SK-N-SH treated with all-trans-retinoic acid at 6 μM for 48 hours (cell line): ENCODE data around the gene SPP2.

Experiments used
- ATAC-seq: fragments of 200-7000 bp; cut with Tn5 transposase; 3 replicates; pipeline ENCODE4 v1.9.1; 2020; ENCODE audit warnings: mild to moderate bottlenecking, moderate library complexity
- ARNTL ChIP-seq: fragments of 450-650 bp; formaldehyde crosslinking; IDR thresholded peaks from 2 replicates; pipeline ENCODE4 v1.5.0; 2020; ENCODE audit warnings: low read depth, mild to moderate bottlenecking, moderate library complexity, borderline replicate concordance
- BACH2 ChIP-seq: fragments of 250-450 bp; sonication (Bioruptor Pico); IDR thresholded peaks from 2 replicates; pipeline ENCODE4 v1.9.0; 2021; ENCODE audit warnings: mild to moderate bottlenecking, borderline replicate concordance
- CREB5 ChIP-seq: fragments of 250-450 bp; sonication (Bioruptor Pico); IDR thresholded peaks from 2 replicates; pipeline ENCODE4 v1.5.1; 2020; ENCODE audit warnings: low read depth, mild to moderate bottlenecking, moderate library complexity
- CSDC2 ChIP-seq: fragments of 250-450 bp; sonication (Bioruptor Pico); IDR thresholded peaks from 2 replicates; pipeline ENCODE4 v1.5.0; 2020; ENCODE audit warnings: mild to moderate bottlenecking, moderate library complexity
- CSRNP3 ChIP-seq: fragments of 250-450 bp; sonication (Bioruptor Pico); IDR thresholded peaks from 2 replicates; pipeline ENCODE4 v1.5.1; 2021; ENCODE audit warnings: mild to moderate bottlenecking, moderate library complexity
- ESRRG ChIP-seq: fragments of 250-450 bp; sonication (Bioruptor Pico); IDR thresholded peaks from 2 replicates; pipeline ENCODE4 v1.6.1; 2021; ENCODE audit warnings: mild to moderate bottlenecking
- GLIS3 ChIP-seq: fragments of 250-450 bp; sonication (Bioruptor Pico); IDR thresholded peaks from 2 replicates; pipeline ENCODE4 v1.5.0; 2020; ENCODE audit warnings: mild to moderate bottlenecking, moderate library complexity
- ISL1 ChIP-seq: fragments of 250-450 bp; sonication (Bioruptor Pico); IDR thresholded peaks from 2 replicates; pipeline ENCODE4 v2.1.2; 2022; ENCODE audit warnings: mild to moderate bottlenecking, moderate library complexity
- OSR1 ChIP-seq: fragments of 250-450 bp; sonication (Bioruptor Pico); IDR thresholded peaks from 2 replicates; pipeline ENCODE4 v1.8.0; 2022; ENCODE audit warnings: moderate library complexity, mild to moderate bottlenecking, inconsistent platforms
- POU6F1 ChIP-seq: fragments of 250-450 bp; sonication (Bioruptor Pico); IDR thresholded peaks from 2 replicates; pipeline ENCODE4 v1.8.0; 2021; ENCODE audit warnings: low read depth, mild to moderate bottlenecking, moderate library complexity, borderline replicate concordance
- PPARA ChIP-seq: fragments of 250-450 bp; sonication (Bioruptor Pico); IDR thresholded peaks from 2 replicates; pipeline ENCODE4 v1.5.0; 2020; ENCODE audit warnings: mild to moderate bottlenecking, borderline replicate concordance
- RARB ChIP-seq: fragments of 250-450 bp; sonication (Bioruptor Pico); IDR thresholded peaks from 2 replicates; pipeline ENCODE4 v1.8.0; 2021; ENCODE audit warnings: mild to moderate bottlenecking, moderate library complexity
- SNAI2 ChIP-seq: fragments of 250-450 bp; sonication (Bioruptor Pico); IDR thresholded peaks from 2 replicates; pipeline ENCODE4 v1.5.0; 2020; ENCODE audit warnings: mild to moderate bottlenecking, moderate library complexity
- TCF4 ChIP-seq: fragments of 250-450 bp; sonication (Bioruptor Pico); IDR thresholded peaks from 2 replicates; pipeline ENCODE4 v1.8.0; 2021; ENCODE audit warnings: mild to moderate bottlenecking, moderate library complexity, borderline replicate concordance
- TOX ChIP-seq: fragments of 250-450 bp; sonication (Bioruptor Pico); IDR thresholded peaks from 2 replicates; pipeline ENCODE4 v1.8.0; 2021; ENCODE audit warnings: mild to moderate bottlenecking, moderate library complexity, borderline replicate concordance
- ZC3H10 ChIP-seq: fragments of 250-450 bp; sonication (Bioruptor Pico); IDR thresholded peaks from 2 replicates; pipeline ENCODE4 v1.5.1; 2021; ENCODE audit warnings: mild to moderate bottlenecking, moderate library complexity
- ZFP3 ChIP-seq: fragments of 250-450 bp; sonication (Bioruptor Pico); IDR thresholded peaks from 2 replicates; pipeline ENCODE4 v1.5.0; 2020; ENCODE audit warnings: mild to moderate bottlenecking, moderate library complexity
- ZFP30 ChIP-seq: fragments of 450-650 bp; formaldehyde crosslinking; IDR thresholded peaks from 2 replicates; pipeline ENCODE4 v1.5.0; 2022; ENCODE audit warnings: mild to moderate bottlenecking, moderate library complexity
- ZNF565 ChIP-seq: fragments of 450-650 bp; formaldehyde crosslinking; conservative IDR thresholded peaks from 2 replicates; pipeline ENCODE4 v1.5.0; 2020; ENCODE audit warnings: low read depth, mild to moderate bottlenecking, moderate library complexity
- ZNF70 ChIP-seq: fragments of 450-650 bp; formaldehyde crosslinking; IDR thresholded peaks from 2 replicates; pipeline ENCODE4 v1.5.0; 2020; ENCODE audit warnings: mild to moderate bottlenecking, moderate library complexity
- ZNF8 ChIP-seq: fragments of 450-650 bp; formaldehyde crosslinking; IDR thresholded peaks from 2 replicates; pipeline ENCODE4 v1.5.0; 2020; ENCODE audit warnings: mild to moderate bottlenecking, moderate library complexity
- TF ChIP-seq, protein P1 (sequence below): fragments of 250-450 bp; sonication (Bioruptor Pico); IDR thresholded peaks from 2 replicates; pipeline ENCODE4 v1.8.0; 2020; ENCODE audit warnings: mild to moderate bottlenecking, moderate library complexity, borderline replicate concordance

Gene SPP2

GRCh38 chr2:234032279-234032856 is 18.1 kb upstream of the SPP2 start:
- TF ChIP-seq ARNTL (CRISPR knock-in tag): no peak
- TF ChIP-seq ZNF8 (CRISPR knock-in tag): no peak
- no peak for TF ChIP-seq TCF4 (CRISPR knock-in tag)
- no peak for TF ChIP-seq RARB (CRISPR knock-in tag)
- TF ChIP-seq ZNF70 (CRISPR knock-in tag): no peak
- TF ChIP-seq, protein P1, sequence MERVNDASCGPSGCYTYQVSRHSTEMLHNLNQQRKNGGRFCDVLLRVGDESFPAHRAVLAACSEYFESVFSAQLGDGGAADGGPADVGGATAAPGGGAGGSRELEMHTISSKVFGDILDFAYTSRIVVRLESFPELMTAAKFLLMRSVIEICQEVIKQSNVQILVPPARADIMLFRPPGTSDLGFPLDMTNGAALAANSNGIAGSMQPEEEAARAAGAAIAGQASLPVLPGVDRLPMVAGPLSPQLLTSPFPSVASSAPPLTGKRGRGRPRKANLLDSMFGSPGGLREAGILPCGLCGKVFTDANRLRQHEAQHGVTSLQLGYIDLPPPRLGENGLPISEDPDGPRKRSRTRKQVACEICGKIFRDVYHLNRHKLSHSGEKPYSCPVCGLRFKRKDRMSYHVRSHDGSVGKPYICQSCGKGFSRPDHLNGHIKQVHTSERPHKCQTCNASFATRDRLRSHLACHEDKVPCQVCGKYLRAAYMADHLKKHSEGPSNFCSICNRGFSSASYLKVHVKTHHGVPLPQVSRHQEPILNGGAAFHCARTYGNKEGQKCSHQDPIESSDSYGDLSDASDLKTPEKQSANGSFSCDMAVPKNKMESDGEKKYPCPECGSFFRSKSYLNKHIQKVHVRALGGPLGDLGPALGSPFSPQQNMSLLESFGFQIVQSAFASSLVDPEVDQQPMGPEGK (CRISPR knock-in tag): no peak
- TF ChIP-seq ZNF565 (CRISPR knock-in tag): no peak
- TF ChIP-seq TOX (CRISPR knock-in tag): no peak
- no peak for TF ChIP-seq PPARA
- no peak for TF ChIP-seq ISL1
- no peak for TF ChIP-seq ZFP3 (CRISPR knock-in tag)
- TF ChIP-seq BACH2 (CRISPR knock-in tag): no peak
- TF ChIP-seq SNAI2 (CRISPR knock-in tag): no peak
- TF ChIP-seq CSDC2: no peak
- no peak for TF ChIP-seq ZFP30
- no peak for TF ChIP-seq OSR1 (CRISPR knock-in tag)
- TF ChIP-seq ESRRG (CRISPR knock-in tag): no peak
- TF ChIP-seq GLIS3 (CRISPR knock-in tag): no peak
- TF ChIP-seq, all 23 proteins: peak for 0
- ATAC-seq: no peak

DNA sequence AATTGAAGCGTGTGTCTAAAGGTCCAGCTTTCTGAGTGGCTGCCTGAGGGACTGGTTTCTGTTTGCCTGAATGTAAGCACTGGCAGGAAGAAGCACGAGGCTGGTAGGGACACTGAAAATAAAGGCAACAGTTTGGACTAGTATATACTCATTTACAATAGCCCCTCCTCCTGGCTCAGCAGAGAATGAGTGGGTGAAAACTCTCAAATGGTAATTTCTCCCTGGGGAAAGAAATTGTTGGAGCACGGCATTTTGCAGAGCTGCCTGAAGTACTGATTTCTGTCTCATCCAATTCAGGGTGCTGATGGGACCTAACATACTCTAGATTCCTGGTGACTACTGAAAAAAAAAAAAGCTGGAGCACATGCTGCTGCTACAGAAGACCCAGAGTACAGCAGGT is 17.3 kb upstream of the SPP2 start:
- no peak for ATAC-seq

More for the DNA sequence above, 17.3 kb upstream of the SPP2 start:
- TF ChIP-seq ZNF565 (CRISPR knock-in tag) (no peak), ZC3H10 (CRISPR knock-in tag) (no peak), OSR1 (CRISPR knock-in tag) (no peak), POU6F1 (CRISPR knock-in tag) (no peak), CREB5 (no peak), GLIS3 (CRISPR knock-in tag) (no peak), PPARA (no peak), CSRNP3 (CRISPR knock-in tag) (no peak), CSDC2 (no peak), TCF4 (CRISPR knock-in tag) (no peak)
- TF ChIP-seq, protein P1 (CRISPR knock-in tag): no peak
